RPMI8226 (cell line): Measurements from ENCODE around the gene PCCA.
"Not testable (repeated sequence)": the region's sequence is repeated elsewhere in the genome, so short reads cannot be mapped to it uniquely, and the experiment has no call there.

ENCODE experiments used
- DNase-seq: peaks from one replicate; pipeline ENCODE4 v3.0.0-alpha.2; 2015

PCCA gene

GRCh38 chr13:100088644-100089464 lies at the start of gene PCCA:
Gene PCCA (plus strand): TSS chr13:100089093. CDS start chr13:100089121, 28 bp downstream.
- DNase-seq, result peak; percentile 88

- no peak for DNase-seq
These were observed 49.2 kb upstream of the PCCA start for GRCh38 chr13:100039740-100040139.

- DNase-seq, result no peak
These were observed 48.7 kb upstream of the PCCA start for GRCh38 chr13:100040196-100040595.

- no peak for DNase-seq
These were observed 44.0 kb upstream of the PCCA start for GRCh38 chr13:100044936-100045335.

- no peak for DNase-seq
These were observed 43.5 kb upstream of the PCCA start for GRCh38 chr13:100045355-100045754.

- DNase-seq, result no peak
These were observed 37.8 kb upstream of the PCCA start for GRCh38 chr13:100051070-100051469.

- DNase-seq, result no peak
These were observed 29.1 kb upstream of the PCCA start for GRCh38 chr13:100059827-100060226.

- no peak for DNase-seq
These were observed 25.6 kb upstream of the PCCA start for GRCh38 chr13:100063333-100063732.

GRCh38 chr13:100063906-100064305 lies 25.0 kb upstream of the PCCA start:
- DNase-seq, result no peak

GRCh38 chr13:100068133-100068931 lies 20.6 kb upstream of the PCCA start:
- no peak for DNase-seq

- no peak for DNase-seq
These were observed 19.6 kb upstream of the PCCA start for GRCh38 chr13:100069278-100069677.

- DNase-seq, result no peak
These were observed 12.9 kb upstream of the PCCA start for GRCh38 chr13:100075700-100076587.

GRCh38 chr13:100079003-100079402 lies 9.9 kb upstream of the PCCA start:
- not testable (repeated sequence) for DNase-seq

- DNase-seq, result not testable (repeated sequence)
These were observed 5.5 kb upstream of the PCCA start for GRCh38 chr13:100083401-100083800.

- DNase-seq, result no peak
These were observed 635 bp upstream of the PCCA start for GRCh38 chr13:100088273-100088643.

GRCh38 chr13:100089465-100090032 lies 656 bp downstream of the PCCA start:
- peak; percentile 15 for DNase-seq

GRCh38 chr13:100090861-100091260 lies 2.0 kb downstream of the PCCA start:
- DNase-seq, result no peak

GRCh38 chr13:100091391-100091790 lies 2.5 kb downstream of the PCCA start:
- no peak for DNase-seq

- not testable (repeated sequence) for DNase-seq
These were observed 3.4 kb downstream of the PCCA start for GRCh38 chr13:100092273-100092672.

GRCh38 chr13:100095498-100095897 lies 6.6 kb downstream of the PCCA start:
- no peak for DNase-seq

- no peak for DNase-seq
These were observed 7.6 kb downstream of the PCCA start for GRCh38 chr13:100096526-100096925.

GRCh38 chr13:100097821-100098220 lies 8.9 kb downstream of the PCCA start:
- no peak for DNase-seq
